HL-60 (cell line): Measurements from ENCODE around the gene SP8.

Experiments
- DNase-seq, 2 experiments: peaks; one replicate each; pipeline ENCODE4 v3.0.0-alpha.2; 2010 to 2020; ENCODE audit warnings: low read depth in 1 of 2, low spot score in 1 of 2
- H3K27ac ChIP-seq: fragments of 250-450 bp; sonication (Bioruptor Pico); replicated peaks from 2 replicates; pipeline ENCODE4 v1.5.1; 2020; ENCODE audit warnings: mild to moderate bottlenecking, moderate library complexity
- H3K27me3 ChIP-seq: fragments of 250-450 bp; sonication (Bioruptor Pico); 2 replicates; pipeline ENCODE4 v1.5.1; 2021; ENCODE audit warnings: mild to moderate bottlenecking, moderate library complexity; ENCODE audit not compliant: insufficient read depth, poor library complexity, severe bottlenecking
- H3K4me3 ChIP-seq: replicated peaks from 2 replicates; pipeline ENCODE4 v1.5.1; 2011; ENCODE audit warnings: mild to moderate bottlenecking, control low read depth, low read length; ENCODE audit not compliant: insufficient read depth
- CTCF ChIP-seq: IDR thresholded peaks from one replicate; pipeline ENCODE4 v1.5.1; 2011; ENCODE audit warnings: low read length, control low read depth, inconsistent platforms; ENCODE audit not compliant: insufficient read depth
- GABPA ChIP-seq: IDR thresholded peaks from 2 replicates; pipeline ENCODE4 v1.6.1; 2012; ENCODE audit warnings: low read depth
- POLR2AphosphoS5 ChIP-seq: IDR thresholded peaks from 2 replicates; pipeline ENCODE4 v1.6.1; 2012; ENCODE audit warnings: low read depth
- REST ChIP-seq: IDR thresholded peaks from 2 replicates; pipeline ENCODE4 v1.6.1; 2012; ENCODE audit warnings: low read depth; ENCODE audit not compliant: insufficient replicate concordance
- SPI1 ChIP-seq: IDR thresholded peaks from 2 replicates; pipeline ENCODE4 v1.6.1; 2012; ENCODE audit warnings: low read depth, mild to moderate bottlenecking, borderline replicate concordance

SP8 gene

GRCh38 chr7:20804345-20804744, 17.7 kb upstream of the SP8 start:
- no peak for DNase-seq
- TF ChIP-seq CTCF (no peak), GABPA (no peak), REST (no peak), POLR2AphosphoS5 (no peak), SPI1 (no peak)
- Histone ChIP-seq H3K27ac (no peak overlapping the region), H3K4me3 (no peak overlapping the region), H3K27me3 (peaks cover 10% of the 10 kb centered on the region)

GRCh38 chr7:20799566-20800366, 13.1 kb upstream of the SP8 start:
- no peak for TF ChIP-seq REST
- TF ChIP-seq CTCF: no peak
- no peak for TF ChIP-seq SPI1
- TF ChIP-seq GABPA: no peak
- no peak for TF ChIP-seq POLR2AphosphoS5
- peaks cover 46% of the 10 kb centered on the region for H3K27me3 ChIP-seq
- no peak overlapping the region for H3K27ac ChIP-seq
- no peak for DNase-seq
- no peak overlapping the region for H3K4me3 ChIP-seq

GRCh38 chr7:20798694-20799121, 12.0 kb upstream of the SP8 start:
- Histone ChIP-seq H3K27me3 (peaks cover 53% of the 10 kb centered on the region), H3K4me3 (no peak overlapping the region), H3K27ac (no peak overlapping the region)
- no peak for DNase-seq
- TF ChIP-seq GABPA (no peak), REST (no peak), POLR2AphosphoS5 (no peak), SPI1 (no peak), CTCF (no peak)
